ENCODE data around the gene KIF26A.
"Not testable (repeated sequence)": the region's sequence is repeated elsewhere in the genome, so short reads cannot be mapped to it uniquely, and the experiment has no call there.

- TF ChIP-seq, protein P1, sequence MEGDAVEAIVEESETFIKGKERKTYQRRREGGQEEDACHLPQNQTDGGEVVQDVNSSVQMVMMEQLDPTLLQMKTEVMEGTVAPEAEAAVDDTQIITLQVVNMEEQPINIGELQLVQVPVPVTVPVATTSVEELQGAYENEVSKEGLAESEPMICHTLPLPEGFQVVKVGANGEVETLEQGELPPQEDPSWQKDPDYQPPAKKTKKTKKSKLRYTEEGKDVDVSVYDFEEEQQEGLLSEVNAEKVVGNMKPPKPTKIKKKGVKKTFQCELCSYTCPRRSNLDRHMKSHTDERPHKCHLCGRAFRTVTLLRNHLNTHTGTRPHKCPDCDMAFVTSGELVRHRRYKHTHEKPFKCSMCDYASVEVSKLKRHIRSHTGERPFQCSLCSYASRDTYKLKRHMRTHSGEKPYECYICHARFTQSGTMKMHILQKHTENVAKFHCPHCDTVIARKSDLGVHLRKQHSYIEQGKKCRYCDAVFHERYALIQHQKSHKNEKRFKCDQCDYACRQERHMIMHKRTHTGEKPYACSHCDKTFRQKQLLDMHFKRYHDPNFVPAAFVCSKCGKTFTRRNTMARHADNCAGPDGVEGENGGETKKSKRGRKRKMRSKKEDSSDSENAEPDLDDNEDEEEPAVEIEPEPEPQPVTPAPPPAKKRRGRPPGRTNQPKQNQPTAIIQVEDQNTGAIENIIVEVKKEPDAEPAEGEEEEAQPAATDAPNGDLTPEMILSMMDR (IDR thresholded peaks at IDR 0.05 in 4 of 5, conservative IDR thresholded peaks at IDR 0.05 in 1 of 5): not testable (repeated sequence)
- TF ChIP-seq POLR2A (IDR thresholded peaks at IDR 0.05): not testable (repeated sequence)
These were observed 69.6 kb downstream of the KIF26A start for GRCh38 chr14:104208015-104208295.
